T-helper 1 cell treated with Interleukin-12 subunit alpha and Interleukin-12 subunit beta and Interleukin-4 antibody, amounts not matched to agents 30 μg/mL and 1 μg/mL, for 36 hours (primary cell): ENCODE results near the gene PDZRN4.

ENCODE experiments used
- H3K27ac Mint-ChIP-seq: one replicate; pipeline ENCODE4 v1.8.0; 2021; ENCODE audit warnings: mild to moderate bottlenecking, mixed read lengths
- H3K27me3 Mint-ChIP-seq: one replicate; pipeline ENCODE4 v1.8.0; 2021; ENCODE audit warnings: low read depth, mixed read lengths
- H3K36me3 Mint-ChIP-seq: one replicate; pipeline ENCODE4 v1.8.0; 2021; ENCODE audit warnings: low read depth, mixed read lengths
- H3K4me1 Mint-ChIP-seq: one replicate; pipeline ENCODE4 v1.8.0; 2021; ENCODE audit warnings: low read depth, mixed read lengths
- H3K4me3 Mint-ChIP-seq: one replicate; pipeline ENCODE4 v1.8.0; 2021; ENCODE audit warnings: mild to moderate bottlenecking, moderate library complexity, mixed read lengths
- H3K9me3 Mint-ChIP-seq: one replicate; pipeline ENCODE4 v1.8.0; 2021; ENCODE audit warnings: mixed read lengths

PDZRN4 gene

GRCh38 chr12:41334390-41334789 is 146.3 kb downstream of the PDZRN4 start:
- H3K27me3 Mint-ChIP-seq, result no peaks in the 10 kb centered on the region
- H3K9me3 Mint-ChIP-seq, result no peaks in the 10 kb centered on the region
- no peak overlapping the region for H3K4me3 Mint-ChIP-seq
- H3K36me3 Mint-ChIP-seq, result no peaks in the 10 kb centered on the region
- no peaks in the 10 kb centered on the region for H3K4me1 Mint-ChIP-seq
- H3K27ac Mint-ChIP-seq, result no peak overlapping the region

- Mint-ChIP-seq H3K27me3 (no peaks in the 10 kb centered on the region), H3K27ac (no peak overlapping the region), H3K9me3 (no peaks in the 10 kb centered on the region), H3K36me3 (no peaks in the 10 kb centered on the region), H3K4me1 (no peaks in the 10 kb centered on the region), H3K4me3 (no peak overlapping the region)
Observed at GRCh38 chr12:41336041-41336549, 148.0 kb downstream of the PDZRN4 start.

- H3K36me3 Mint-ChIP-seq, result no peaks in the 10 kb centered on the region
- no peak overlapping the region for H3K4me3 Mint-ChIP-seq
- no peaks in the 10 kb centered on the region for H3K4me1 Mint-ChIP-seq
- H3K27ac Mint-ChIP-seq, result no peak overlapping the region
- H3K9me3 Mint-ChIP-seq, result no peaks in the 10 kb centered on the region
- H3K27me3 Mint-ChIP-seq, result no peaks in the 10 kb centered on the region
Observed at GRCh38 chr12:41339784-41340183, 151.7 kb downstream of the PDZRN4 start.

DNA sequence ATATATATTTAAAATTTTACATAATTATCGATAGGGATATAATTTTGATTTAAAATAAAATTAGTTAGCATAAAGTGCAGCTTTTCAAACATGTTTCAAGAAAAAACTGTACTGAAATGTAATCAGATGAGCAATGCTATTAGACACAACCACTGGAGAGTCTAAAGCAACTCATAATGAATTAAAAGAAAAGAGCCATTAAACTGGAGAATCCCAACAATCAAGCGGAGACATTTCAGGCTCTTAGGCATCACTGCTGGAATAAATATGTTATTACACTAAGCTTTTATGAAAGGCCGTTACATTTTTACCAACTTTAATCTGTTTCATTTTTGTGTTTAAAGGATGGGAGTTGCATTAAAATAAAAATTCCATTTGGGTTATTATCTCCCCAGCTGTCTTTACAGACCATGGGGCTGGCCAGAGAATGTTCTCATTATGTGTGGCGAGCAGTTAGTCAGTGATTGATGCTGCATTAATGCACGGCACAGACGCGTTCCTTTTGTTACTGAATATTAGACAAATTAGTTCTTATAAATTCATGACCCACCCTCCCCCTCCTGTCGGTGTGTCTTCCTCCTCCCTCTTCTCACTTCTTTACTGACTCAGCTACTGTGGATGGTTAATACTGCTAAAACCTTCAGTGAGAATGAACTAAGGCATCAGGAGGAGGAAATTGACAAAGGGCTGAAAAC is 156.8 kb downstream of the PDZRN4 start:
- no peaks in the 10 kb centered on the region for H3K4me1 Mint-ChIP-seq
- H3K4me3 Mint-ChIP-seq, result no peak overlapping the region
- no peaks in the 10 kb centered on the region for H3K27me3 Mint-ChIP-seq
- no peaks in the 10 kb centered on the region for H3K36me3 Mint-ChIP-seq
- no peak overlapping the region for H3K27ac Mint-ChIP-seq
- H3K9me3 Mint-ChIP-seq, result no peaks in the 10 kb centered on the region

GRCh38 chr12:41348198-41348597 is 160.1 kb downstream of the PDZRN4 start:
- Mint-ChIP-seq H3K27ac (no peak overlapping the region), H3K36me3 (no peaks in the 10 kb centered on the region), H3K27me3 (no peaks in the 10 kb centered on the region), H3K4me1 (no peaks in the 10 kb centered on the region), H3K4me3 (no peak overlapping the region), H3K9me3 (peaks cover 6% of the 10 kb centered on the region)

DNA sequence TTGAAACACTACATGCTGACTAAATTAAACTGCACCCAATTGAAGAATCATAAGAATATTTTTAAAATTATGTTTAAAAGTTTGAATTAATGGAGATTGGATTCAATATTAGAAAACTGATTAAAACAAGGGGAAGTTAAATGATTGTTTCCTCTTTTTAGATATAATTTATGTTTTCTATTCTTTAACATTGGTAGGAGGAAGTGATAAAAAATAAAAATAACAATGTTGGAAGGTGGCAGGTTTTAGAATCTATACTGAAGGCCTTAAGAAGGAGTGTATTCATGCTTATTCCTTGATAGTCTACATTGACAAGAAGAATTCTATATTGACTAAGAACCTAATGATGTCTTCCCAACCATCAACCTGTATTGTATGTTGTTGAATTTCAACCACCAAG is 168.1 kb downstream of the PDZRN4 start:
- Mint-ChIP-seq H3K9me3 (peaks cover 3% of the 10 kb centered on the region), H3K27ac (no peak overlapping the region), H3K4me3 (no peak overlapping the region), H3K36me3 (no peaks in the 10 kb centered on the region), H3K27me3 (no peaks in the 10 kb centered on the region), H3K4me1 (no peaks in the 10 kb centered on the region)

DNA sequence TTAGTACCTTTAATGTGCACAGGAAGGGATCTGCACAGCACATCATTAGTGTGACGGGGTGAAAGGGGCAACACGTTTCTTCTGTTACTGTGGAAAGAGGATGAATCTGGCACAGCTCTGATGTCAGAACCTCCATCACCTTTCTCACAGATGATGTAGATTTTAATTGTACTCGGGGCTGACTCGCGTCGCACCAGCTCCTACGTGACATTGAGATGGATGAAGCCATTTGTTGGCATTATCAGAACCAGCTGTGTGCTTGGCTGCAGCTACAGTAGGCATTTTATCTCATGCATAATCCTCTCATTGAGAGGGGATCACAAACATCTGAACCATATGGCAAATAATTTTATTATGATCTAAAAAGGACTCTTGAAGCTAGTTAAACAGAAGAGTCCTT is 173.6 kb downstream of the PDZRN4 start:
- no peak overlapping the region for H3K4me3 Mint-ChIP-seq
- H3K27ac Mint-ChIP-seq, result no peak overlapping the region
- no peaks in the 10 kb centered on the region for H3K27me3 Mint-ChIP-seq

GRCh38 chr12:41362510-41362909 is 174.4 kb downstream of the PDZRN4 start:
- H3K27ac Mint-ChIP-seq, result no peak overlapping the region
- no peaks in the 10 kb centered on the region for H3K36me3 Mint-ChIP-seq
- H3K4me3 Mint-ChIP-seq, result no peak overlapping the region
- no peaks in the 10 kb centered on the region for H3K27me3 Mint-ChIP-seq
- H3K4me1 Mint-ChIP-seq, result no peaks in the 10 kb centered on the region
- no peaks in the 10 kb centered on the region for H3K9me3 Mint-ChIP-seq

More for the DNA sequence above, 173.6 kb downstream of the PDZRN4 start:
- Mint-ChIP-seq H3K4me1 (no peaks in the 10 kb centered on the region), H3K9me3 (no peaks in the 10 kb centered on the region), H3K36me3 (no peaks in the 10 kb centered on the region)

GRCh38 chr12:41362931-41363330 is 174.8 kb downstream of the PDZRN4 start:
- Mint-ChIP-seq H3K9me3 (no peaks in the 10 kb centered on the region), H3K27me3 (no peaks in the 10 kb centered on the region), H3K36me3 (no peaks in the 10 kb centered on the region), H3K27ac (no peak overlapping the region), H3K4me3 (no peak overlapping the region), H3K4me1 (no peaks in the 10 kb centered on the region)

DNA sequence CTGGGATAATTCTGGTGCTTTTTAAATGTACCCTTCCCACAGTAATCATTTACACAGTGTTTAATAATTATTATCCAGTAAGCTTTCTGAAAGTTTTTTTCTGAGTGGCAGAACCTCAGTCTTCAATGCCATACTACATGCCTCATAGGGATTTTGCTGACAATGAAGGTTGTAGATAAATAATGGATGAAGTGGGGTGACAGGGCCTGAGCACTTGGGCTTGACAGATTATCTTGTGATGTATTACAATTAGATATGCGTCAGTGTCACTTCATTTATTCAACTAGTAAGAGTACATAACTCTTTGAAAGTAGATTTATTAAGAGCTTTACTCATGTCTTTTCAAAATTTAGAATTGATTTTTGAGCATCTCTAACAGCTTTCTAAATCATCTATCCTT is 176.1 kb downstream of the PDZRN4 start:
- Mint-ChIP-seq H3K4me1 (no peaks in the 10 kb centered on the region), H3K27me3 (no peaks in the 10 kb centered on the region), H3K27ac (no peak overlapping the region), H3K36me3 (no peaks in the 10 kb centered on the region), H3K9me3 (no peaks in the 10 kb centered on the region), H3K4me3 (no peak overlapping the region)

GRCh38 chr12:41365653-41366171 is 177.6 kb downstream of the PDZRN4 start:
- Mint-ChIP-seq H3K36me3 (no peaks in the 10 kb centered on the region), H3K9me3 (no peaks in the 10 kb centered on the region), H3K27ac (no peak overlapping the region), H3K4me3 (no peak overlapping the region), H3K27me3 (no peaks in the 10 kb centered on the region), H3K4me1 (no peaks in the 10 kb centered on the region)

GRCh38 chr12:41367726-41368405 is 179.7 kb downstream of the PDZRN4 start:
- H3K36me3 Mint-ChIP-seq, result no peaks in the 10 kb centered on the region
- no peaks in the 10 kb centered on the region for H3K4me1 Mint-ChIP-seq
- peaks cover 6% of the 10 kb centered on the region for H3K9me3 Mint-ChIP-seq
- H3K4me3 Mint-ChIP-seq, result no peak overlapping the region
- H3K27ac Mint-ChIP-seq, result no peak overlapping the region
- no peaks in the 10 kb centered on the region for H3K27me3 Mint-ChIP-seq

DNA sequence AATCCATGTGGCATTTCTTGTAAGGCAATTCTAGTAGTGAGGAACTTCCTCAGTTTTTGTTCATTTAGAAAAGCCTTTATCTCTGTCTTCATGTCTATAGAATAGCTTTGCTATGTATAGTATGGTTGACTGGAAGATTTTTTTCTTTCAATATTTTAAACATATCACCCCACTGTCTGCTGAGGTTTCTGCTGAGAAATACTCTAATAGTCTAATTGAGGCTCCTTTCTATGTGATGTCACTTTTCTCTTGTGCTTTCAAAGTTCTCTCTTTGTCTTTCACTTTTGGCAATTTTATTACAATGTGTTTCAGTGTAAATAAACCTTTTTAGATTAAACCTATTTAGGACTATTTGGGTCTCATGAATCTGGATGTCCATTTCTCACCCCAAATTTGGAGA is 192.8 kb downstream of the PDZRN4 start:
- no peaks in the 10 kb centered on the region for H3K27me3 Mint-ChIP-seq
- no peaks in the 10 kb centered on the region for H3K4me1 Mint-ChIP-seq
- H3K9me3 Mint-ChIP-seq, result peaks cover 6% of the 10 kb centered on the region
- no peak overlapping the region for H3K4me3 Mint-ChIP-seq
- no peak overlapping the region for H3K27ac Mint-ChIP-seq
- no peaks in the 10 kb centered on the region for H3K36me3 Mint-ChIP-seq

- Mint-ChIP-seq H3K36me3 (no peaks in the 10 kb centered on the region), H3K27ac (no peak overlapping the region), H3K27me3 (no peaks in the 10 kb centered on the region), H3K9me3 (peaks cover 13% of the 10 kb centered on the region), H3K4me3 (no peak overlapping the region), H3K4me1 (no peaks in the 10 kb centered on the region)
Observed at GRCh38 chr12:41402801-41403200, 214.7 kb downstream of the PDZRN4 start.

DNA sequence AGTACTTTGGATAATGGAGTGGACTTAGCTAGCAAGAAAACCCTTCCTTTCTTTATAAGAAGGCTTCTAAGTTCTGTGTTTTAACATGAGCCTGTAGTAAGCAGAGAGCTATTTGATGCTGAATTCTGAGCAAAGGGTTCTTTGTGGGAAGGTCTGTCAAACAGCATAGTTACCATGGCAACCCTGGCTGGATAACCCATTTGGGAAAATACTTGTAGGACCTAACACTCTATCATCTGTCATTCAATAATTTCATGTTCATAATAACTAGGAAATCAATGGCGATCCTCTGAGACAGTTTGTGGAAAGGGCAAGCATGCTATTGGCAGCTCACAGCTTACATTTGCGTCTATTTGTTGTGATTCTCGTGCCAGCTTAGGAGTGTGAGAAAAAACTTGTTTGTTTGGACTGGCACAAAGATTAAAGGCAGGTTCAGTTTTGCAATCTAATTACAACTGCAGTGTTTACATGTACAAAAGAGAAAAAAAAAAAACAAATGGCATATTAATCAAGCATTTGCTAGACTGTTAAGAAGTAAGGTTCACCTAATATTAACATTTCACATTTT is 219.2 kb downstream of the PDZRN4 start:
- H3K9me3 Mint-ChIP-seq, result peaks cover 13% of the 10 kb centered on the region
- H3K4me3 Mint-ChIP-seq, result no peak overlapping the region
- H3K36me3 Mint-ChIP-seq, result no peaks in the 10 kb centered on the region
- no peak overlapping the region for H3K27ac Mint-ChIP-seq
- no peaks in the 10 kb centered on the region for H3K4me1 Mint-ChIP-seq
- no peaks in the 10 kb centered on the region for H3K27me3 Mint-ChIP-seq
